Smooth muscle cell of bladder (primary cell): ENCODE data around the gene ABHD2. TPM values are rescaled to one million over a fixed set of nuclear protein-coding genes. Genes with fewer than 3 reads are reported as not detected.

Experiments
- total RNA-seq: library from RNA; depleted of rRNA; stranded (reverse); fragments of >200 nt; gene quantifications from 2 replicates; pipeline ENCODE4 v1.2.3, GENCODE V29; 2014

ABHD2 gene
- total RNA-seq, result 26.7 and 35.7 TPM in 2 replicates

DNA sequence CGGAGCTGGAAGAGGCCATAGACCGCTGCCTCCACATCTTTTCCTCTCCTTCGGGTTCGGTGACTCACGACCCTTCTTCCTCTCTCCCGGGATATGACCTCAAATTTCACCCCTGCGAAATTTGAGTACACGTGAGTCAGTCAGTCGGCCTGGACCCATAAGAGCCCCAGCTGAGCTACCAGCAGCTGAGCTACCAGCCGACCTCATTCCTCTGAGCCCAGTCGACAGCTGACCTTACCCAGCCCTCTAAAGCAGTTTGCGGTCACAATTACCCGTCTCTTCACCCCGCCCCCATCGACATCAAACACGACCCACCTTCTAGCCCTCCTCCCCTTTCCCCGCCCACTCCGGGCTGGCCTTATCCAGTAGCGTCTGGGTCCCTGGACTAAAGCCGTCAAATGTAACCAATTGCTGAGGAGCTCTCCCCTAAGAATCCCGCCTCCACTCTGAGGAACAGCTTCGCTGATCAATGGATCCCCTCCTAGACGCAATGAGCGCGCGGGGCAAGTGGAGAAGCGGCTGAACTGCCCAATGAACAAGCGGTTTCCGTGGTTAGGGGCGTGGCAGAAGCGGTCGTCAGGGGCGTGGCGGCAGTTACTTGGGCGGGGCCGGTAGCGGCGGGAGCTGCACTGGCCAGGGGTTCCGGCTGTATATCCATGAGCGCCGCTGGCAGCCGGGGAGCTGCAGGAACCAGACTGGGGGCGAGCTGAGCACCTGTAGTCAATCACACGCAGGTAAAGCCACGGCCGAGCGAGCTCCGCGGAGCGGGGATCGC is at the start of gene ABHD2:
Gene ABHD2 (plus strand): TSS at position 627 of the 775 bp plus-strand sequence. CDS start 27,872 bp downstream, outside the sequence.

GRCh38 chr15:89221543-89221942 is 133.3 kb downstream of the ABHD2 start, which contains the start of gene RLBP1:
TSS of gene RLBP1 (minus strand) at chr15:89221579. CDS start at chr15:89218975, 2,604 bp downstream.

DNA sequence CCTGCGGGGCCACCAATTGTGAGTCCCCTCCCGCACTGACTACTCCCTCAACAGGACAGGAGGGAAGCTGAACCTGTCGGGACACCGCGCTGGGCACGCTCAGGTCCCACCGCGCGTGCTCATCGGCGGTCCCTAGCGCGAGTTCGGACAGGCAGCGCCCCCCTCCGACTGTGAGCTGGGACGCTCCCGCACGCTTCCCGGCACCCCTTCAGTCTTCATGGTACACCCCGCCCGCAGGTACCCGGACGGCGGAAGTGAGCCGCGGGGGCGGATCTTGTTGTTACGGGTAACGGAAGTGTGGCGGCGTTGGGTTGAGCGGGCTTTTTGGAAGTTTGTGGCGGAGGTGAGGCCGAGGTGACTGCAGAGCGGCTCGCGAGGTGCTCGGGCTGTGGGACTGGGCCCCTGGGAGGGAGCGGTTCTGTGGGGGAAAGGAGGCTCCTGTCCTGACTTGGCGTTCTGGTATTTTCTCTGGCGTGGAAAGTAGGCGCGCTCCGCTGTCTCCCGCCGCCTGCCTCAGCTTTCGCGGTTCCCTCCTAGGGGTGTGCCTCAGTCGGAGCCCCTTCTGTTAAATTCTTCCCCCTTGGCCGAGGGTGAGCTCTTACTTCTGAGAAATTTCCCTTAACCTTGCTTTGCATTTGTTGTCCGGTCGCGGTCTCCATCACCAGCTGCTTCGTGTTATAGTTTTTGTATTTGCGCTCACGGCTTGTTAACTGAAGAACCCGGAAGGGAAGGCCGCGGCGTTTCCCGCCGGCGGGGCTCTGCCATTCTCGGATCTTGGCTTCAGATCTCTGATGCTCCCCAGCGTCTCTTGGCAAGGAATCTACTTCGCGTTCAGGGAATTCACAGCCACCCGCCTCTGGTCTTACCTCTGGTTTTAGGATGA is 155.7 kb downstream of the ABHD2 start, which contains the start of gene FANCI:
Gene FANCI (plus strand): TSS at position 289 of the 883 bp plus-strand sequence. CDS start 3,669 bp downstream, outside the sequence.

Other genes starting within 250 kb of the ABHD2 start
- 4.7 and 9.8 TPM in 2 replicates for gene HAPLN3, start 192.9 kb upstream of the ABHD2 start, total RNA-seq
- gene MFGE8, start 175.1 kb upstream of the ABHD2 start, total RNA-seq, result 122 and 242 TPM in 2 replicates
- not detected in 2 replicates for gene RLBP1, start 133.1 kb downstream of the ABHD2 start, total RNA-seq
- 5.2 and 8.7 TPM in 2 replicates for gene FANCI, start 155.5 kb downstream of the ABHD2 start, total RNA-seq
- 43.0 and 53.6 TPM in 2 replicates for gene POLG, start 246.4 kb downstream of the ABHD2 start, total RNA-seq